C4-2B (cell line): ENCODE data around the gene HERC3.

Experiments
- CTCF ChIP-seq: fragments of 450-650 bp; conservative IDR thresholded peaks from 2 replicates; pipeline ENCODE4 v1.5.1; 2017; ENCODE audit warnings: mild to moderate bottlenecking
- ZFX ChIP-seq: fragments of 450-650 bp; IDR thresholded peaks from 2 replicates; pipeline ENCODE4 v1.6.1; 2017

GRCh38 chr4:88753658-88754571 is 161.6 kb downstream of the HERC3 start:
- no peak for TF ChIP-seq CTCF
- TF ChIP-seq ZFX: no peak
